ENCODE data around the gene SEMA6B.

- TF ChIP-seq POLR2A (IDR thresholded peaks at IDR 0.05; ENCODE audit: low read length) (no peak), GATA1 (IDR thresholded peaks at IDR 0.05; ENCODE audit: low read depth, low read length) (no peak)
Observed at GRCh38 chr19:4553092-4553695, 6.3 kb downstream of the SEMA6B start.
